Stimulated activated CD8-positive, alpha-beta memory T cell treated with anti-CD3 and anti-CD28 coated beads, Interleukin-2, amount 100 ng/mL, for 48 hours (primary cell): ENCODE data around the gene IGIP.
A peak's percentile ranks its signal among the peaks of the same experiment; 100 is the strongest.
"Not testable (repeated sequence)": the region's sequence is repeated elsewhere in the genome, so short reads cannot be mapped to it uniquely, and the experiment has no call there.

Source experiments
- DNase-seq, 2 donors: peaks; one replicate each; pipeline ENCODE4 v3.0.0-alpha.2; 2020; ENCODE audit warnings: low read depth in 2 of 2

The IGIP gene

GRCh38 chr5:140140435-140140834 is 14.7 kb downstream of the IGIP start:
- no peak for DNase-seq

DNA sequence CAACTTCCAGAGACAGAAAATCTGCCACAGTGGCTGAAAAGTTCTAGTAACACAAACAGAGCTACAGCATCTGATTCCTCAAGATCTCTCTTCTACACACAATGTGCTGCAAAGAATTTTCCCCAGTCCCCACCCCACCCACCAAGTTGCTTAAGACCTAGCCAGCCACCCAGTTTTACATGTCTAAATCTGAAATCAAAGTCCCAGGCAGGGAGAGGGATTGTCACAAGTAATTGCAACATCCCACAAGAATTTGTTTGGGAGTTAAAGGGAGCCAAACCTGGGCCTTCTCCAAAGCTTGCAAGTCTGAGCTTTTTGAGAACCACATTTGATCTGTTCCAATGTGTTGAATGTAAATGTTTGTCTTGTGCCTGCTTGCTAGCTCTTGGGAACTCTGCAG is 15.5 kb downstream of the IGIP start:
- no peak for DNase-seq

- DNase-seq, result no peak
These were observed 16.5 kb downstream of the IGIP start for GRCh38 chr5:140142246-140142645.

GRCh38 chr5:140142856-140143255 is 17.1 kb downstream of the IGIP start:
- DNase-seq, result no peak

- DNase-seq, result no peak
These were observed 18.0 kb downstream of the IGIP start for GRCh38 chr5:140143521-140144258.

DNA sequence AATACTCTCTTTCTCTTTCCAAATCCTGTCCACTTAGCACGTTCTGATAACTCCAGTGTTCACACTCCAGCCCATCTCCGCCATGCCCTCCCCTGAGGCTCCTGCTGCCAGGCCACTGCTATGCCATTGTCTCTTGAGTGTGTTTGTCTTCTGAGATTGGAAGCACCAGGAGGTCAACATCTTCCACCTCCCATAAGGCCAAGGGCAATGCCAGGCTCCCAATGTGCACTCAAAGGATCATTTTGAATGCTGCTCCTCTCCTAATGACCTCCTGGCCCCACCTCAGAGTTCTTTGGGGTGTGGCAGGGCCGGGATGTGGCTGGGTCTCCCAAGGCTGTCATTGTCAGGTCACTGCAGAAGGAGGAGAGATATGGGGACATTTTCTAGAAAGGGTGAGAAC is 19.5 kb downstream of the IGIP start:
- no peak for DNase-seq

- peak; percentile 40 to 49 for DNase-seq
These were observed 20.2 kb downstream of the IGIP start for GRCh38 chr5:140145818-140146522.

GRCh38 chr5:140146523-140146842 is 20.7 kb downstream of the IGIP start:
- DNase-seq, result no peak

DNA sequence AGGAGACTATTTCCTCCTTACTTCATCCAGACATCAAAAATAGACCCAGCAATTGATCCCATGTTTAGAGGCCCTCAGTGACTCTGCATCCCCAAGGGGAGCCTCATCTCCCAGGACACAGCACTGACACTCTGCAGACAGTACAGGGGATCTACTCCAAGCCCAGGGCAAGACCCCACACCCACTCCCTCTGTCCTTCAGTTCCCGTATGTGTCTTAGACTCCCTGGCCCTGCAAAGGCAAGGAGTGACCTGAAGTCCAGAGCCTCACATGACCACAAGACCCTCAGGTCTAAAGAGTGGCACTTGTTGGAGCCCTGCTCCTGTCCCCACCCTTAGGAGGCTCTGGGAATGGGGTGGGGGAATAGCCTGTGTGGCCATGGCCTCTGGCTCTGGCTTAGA is 21.7 kb downstream of the IGIP start:
- no peak for DNase-seq

GRCh38 chr5:140148508-140148907 is 22.8 kb downstream of the IGIP start:
- DNase-seq, result no peak

- no peak for DNase-seq
These were observed 24.5 kb downstream of the IGIP start for GRCh38 chr5:140150201-140150600.

DNA sequence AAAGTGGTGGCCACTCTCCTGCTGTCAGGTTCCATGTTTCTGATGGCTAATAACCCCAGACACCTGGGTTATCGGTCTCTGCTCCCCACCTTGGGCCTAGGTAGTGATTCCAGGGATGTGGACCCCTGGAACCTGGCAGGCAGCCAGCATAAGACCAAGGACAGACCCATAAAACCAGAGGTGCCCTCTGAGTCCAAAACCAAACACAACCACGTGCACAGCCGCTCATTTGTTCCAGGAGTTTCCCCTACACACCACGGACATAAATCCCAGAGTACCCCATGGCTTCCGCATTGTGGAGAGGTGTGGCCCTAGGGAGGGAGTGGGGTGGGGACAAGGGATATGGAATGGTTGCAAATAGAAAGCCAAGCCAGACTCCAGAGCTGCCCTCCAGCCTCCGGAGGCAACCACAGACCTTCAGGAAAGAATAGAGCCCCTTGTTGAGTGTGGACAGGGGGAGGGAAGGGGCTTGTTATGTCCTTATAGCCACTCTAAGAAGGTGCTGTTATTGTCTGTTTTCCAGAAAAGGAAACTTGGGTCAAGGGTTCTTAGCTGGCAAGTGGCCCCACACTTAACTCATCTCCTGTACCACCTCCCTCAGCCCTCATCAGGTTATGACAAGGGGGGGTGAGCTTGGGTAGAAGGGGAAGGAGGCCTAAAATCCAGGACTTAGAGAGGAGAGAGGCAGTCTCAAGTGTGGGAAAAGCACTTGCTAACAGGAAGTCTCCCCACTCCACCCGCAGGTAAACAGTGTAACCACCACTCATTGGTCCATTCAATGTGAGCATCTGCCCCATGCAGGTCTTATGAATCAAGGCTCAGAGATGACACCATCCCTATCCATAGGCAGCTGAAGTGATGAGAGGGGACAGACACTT is 25.6 kb downstream of the IGIP start:
- no peak for DNase-seq

- no peak for DNase-seq
These were observed 26.6 kb downstream of the IGIP start for GRCh38 chr5:140152022-140152999.

- no peak for DNase-seq
These were observed 27.5 kb downstream of the IGIP start for GRCh38 chr5:140153255-140153654.

DNA sequence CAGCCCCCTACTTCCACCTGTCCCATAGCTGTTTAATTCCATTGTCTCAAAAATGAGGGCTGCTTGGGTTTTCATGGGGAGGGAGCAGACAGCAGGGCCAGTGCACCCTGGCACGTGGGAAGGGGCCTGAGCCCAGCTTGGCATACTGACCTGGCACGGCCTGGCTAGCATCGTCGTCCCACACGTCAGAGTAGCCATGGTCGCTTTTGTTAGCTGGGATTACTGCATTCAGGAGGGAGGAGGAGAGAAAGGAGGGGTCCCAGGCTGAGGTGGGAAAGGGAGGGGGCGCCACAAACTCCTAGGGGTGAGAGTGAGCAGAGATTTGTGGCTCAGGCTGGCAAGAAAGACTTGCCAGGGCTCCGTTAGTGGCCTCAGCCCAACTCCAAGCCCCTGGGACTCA is 28.2 kb downstream of the IGIP start:
- no peak for DNase-seq

DNA sequence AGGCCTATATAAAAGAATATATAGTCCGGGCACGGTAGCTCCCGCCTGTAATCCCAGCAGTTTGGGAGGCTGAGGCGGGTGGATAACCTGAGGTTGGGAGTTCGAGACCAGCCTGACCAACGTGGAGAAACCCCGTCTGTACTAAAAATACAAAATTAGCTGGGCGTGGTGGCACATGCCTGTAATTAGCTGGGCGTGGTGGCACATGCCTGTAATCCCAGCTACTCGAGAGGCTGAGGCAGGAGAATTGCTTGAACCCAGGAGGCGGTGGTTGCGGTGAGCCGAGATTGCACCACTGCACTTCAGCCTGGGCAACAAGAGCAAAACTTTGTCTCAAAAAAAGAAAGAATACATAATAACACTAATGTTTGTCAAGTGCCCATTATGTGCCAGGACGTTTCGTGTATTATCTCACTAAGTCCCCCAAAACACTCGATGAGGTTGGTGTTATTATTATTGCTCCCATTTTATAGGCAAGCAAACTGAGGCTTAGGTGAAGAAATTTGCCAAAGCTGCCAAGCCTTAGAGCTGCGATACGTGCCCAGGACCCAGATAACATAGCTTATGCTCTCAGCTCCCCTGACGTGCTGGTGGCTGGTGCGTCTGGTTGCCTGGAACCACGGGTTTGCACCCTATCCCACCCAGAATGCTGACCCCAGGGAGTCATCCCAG is 29.1 kb downstream of the IGIP start:
- not testable (repeated sequence) for DNase-seq

DNA sequence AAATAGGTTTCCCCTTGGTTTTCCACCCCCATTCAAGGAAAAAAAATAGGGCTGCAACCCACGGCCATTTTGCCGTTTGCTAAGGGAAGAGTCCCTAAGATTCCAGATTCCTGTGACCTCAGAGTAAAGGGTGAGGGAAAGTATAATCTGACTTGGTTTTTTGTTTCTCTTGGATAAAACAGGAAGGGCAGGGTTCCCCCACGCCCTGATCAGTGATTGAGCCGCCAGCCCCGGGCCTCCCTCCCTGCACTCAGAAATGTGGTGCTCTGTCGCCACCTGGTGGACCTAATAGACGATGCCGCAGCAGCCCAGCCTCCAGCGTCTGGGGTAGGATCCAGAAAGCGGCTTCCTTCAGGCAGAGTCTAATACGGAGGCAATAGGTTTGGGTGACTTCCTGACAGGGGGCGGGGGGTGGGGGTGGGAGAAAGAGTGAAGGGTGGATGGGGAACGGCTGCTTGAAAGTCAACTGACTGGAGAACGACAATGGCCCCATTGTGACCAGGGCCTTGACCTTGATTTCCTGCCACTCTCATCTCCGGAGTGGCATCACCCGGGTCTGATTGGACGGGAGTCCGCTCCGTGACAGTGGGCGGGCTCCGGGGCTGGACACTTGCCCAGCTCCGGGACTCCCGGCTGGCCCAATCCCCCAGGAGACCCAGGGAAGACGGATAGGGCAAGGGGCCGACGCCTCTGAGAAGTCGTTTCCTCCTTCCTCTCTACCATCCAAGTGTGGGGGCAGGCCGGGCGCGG is 31.5 kb downstream of the IGIP start:
- peak; percentile 75 to 87 for DNase-seq

DNA sequence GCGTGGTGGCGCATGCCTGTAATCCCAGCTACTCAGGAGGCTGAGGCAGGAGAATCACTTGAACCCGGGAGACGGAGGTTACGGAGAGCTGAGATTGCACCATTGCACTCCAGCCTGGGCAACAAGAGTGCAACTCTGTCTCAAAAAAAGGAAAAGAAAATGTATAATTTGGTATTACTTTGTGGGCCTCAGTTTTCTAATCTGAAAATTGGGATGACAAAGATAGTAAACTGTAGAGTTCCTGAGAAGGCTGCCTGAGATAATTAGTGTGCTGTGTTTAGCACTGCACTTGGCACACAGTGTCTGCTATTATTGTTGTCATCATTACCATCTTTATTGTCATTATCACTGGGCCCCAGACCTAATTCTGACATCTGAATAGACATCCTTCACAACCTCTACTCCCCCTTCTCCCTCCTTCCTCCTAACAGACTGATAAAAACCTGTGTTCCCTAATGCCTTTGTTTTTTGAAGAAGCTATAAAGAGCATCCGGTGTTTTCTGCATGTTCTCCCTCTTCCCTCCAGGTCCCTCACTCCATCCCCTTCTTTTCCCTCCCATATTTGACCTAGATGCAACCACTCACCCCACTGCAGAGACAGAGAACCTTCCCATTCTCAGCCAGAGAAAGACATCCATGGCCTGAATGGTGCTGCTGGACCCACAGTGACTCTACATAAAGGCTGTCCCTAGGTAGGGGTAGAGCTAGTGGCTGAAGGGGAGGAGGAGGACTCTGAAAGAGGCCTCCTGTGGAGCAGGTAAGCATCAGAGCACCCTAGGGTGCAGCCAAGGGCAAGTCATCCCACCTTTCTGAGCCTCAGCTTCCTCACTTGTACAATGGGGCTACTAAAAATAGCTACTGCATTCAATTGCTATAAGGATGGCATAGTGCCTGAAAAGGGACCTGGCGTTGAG is 33.5 kb downstream of the IGIP start:
- no peak for DNase-seq

DNA sequence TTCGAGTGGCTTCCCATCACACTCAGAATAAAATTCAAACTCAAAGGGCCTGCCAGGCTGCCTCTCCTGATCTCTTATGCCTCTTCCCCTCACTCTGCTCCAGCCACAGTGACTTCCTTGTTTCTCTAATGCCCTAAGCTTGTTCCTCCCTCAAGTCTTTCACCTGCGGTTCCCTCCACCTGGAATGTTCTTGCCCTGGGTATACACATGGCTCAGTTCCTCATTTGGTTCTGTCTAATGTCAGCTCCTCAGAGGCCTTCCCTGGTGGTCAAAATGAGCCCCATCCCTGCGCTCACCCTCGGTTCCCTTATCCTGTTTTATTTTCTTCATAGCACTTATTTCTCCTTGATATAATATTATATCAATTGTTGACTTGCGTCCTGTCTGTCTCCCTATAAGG is 36.5 kb downstream of the IGIP start:
- DNase-seq, result no peak
